ENCODE results near the gene PARP16. TPM values are rescaled to one million over a fixed set of nuclear protein-coding genes. Genes with fewer than 3 reads are reported as not detected.
A peak's percentile ranks its signal among the peaks of the same experiment; 100 is the strongest.
"Not testable (repeated sequence)": the region's sequence is repeated elsewhere in the genome, so short reads cannot be mapped to it uniquely, and the experiment has no call there.

Gene PARP16
- total and polyA plus RNA-seq, 8 donors, result 2.6 to 17.5 (median 6.7) TPM

GRCh38 chr15:65275104-65275727, 11.5 kb downstream of the PARP16 start:
- Histone ChIP-seq H3K4me3 (no peak overlapping the region), H3K27me3 (no peaks in the 10 kb centered on the region), H3K36me3 (peaks cover 0 to 19% (median 4%) of the 10 kb centered on the region in 4 donors), H3K27ac (no peak overlapping the region), H3K9me3 (no peaks in the 10 kb centered on the region), H3K4me1 (peaks cover 0 to 39% (median 15%) of the 10 kb centered on the region in 4 donors)
- intact Hi-C loops (cut with DNase I; ENCODE audit: low total_unique reads), result no loop called here
- 70 to 78% (median 75%) methylated on average over 4 of the region's 4 CpGs for WGBS, 5 donors
- TF ChIP-seq, protein P1, sequence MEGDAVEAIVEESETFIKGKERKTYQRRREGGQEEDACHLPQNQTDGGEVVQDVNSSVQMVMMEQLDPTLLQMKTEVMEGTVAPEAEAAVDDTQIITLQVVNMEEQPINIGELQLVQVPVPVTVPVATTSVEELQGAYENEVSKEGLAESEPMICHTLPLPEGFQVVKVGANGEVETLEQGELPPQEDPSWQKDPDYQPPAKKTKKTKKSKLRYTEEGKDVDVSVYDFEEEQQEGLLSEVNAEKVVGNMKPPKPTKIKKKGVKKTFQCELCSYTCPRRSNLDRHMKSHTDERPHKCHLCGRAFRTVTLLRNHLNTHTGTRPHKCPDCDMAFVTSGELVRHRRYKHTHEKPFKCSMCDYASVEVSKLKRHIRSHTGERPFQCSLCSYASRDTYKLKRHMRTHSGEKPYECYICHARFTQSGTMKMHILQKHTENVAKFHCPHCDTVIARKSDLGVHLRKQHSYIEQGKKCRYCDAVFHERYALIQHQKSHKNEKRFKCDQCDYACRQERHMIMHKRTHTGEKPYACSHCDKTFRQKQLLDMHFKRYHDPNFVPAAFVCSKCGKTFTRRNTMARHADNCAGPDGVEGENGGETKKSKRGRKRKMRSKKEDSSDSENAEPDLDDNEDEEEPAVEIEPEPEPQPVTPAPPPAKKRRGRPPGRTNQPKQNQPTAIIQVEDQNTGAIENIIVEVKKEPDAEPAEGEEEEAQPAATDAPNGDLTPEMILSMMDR (IDR thresholded peaks at IDR 0.05), result no peak
- TF ChIP-seq POLR2AphosphoS5 (IDR thresholded peaks at IDR 0.05) (no peak), EP300 (IDR thresholded peaks at IDR 0.05) (no peak), POLR2A (IDR thresholded peaks at IDR 0.05) (no peak)
- no peak for DNase-seq

DNA sequence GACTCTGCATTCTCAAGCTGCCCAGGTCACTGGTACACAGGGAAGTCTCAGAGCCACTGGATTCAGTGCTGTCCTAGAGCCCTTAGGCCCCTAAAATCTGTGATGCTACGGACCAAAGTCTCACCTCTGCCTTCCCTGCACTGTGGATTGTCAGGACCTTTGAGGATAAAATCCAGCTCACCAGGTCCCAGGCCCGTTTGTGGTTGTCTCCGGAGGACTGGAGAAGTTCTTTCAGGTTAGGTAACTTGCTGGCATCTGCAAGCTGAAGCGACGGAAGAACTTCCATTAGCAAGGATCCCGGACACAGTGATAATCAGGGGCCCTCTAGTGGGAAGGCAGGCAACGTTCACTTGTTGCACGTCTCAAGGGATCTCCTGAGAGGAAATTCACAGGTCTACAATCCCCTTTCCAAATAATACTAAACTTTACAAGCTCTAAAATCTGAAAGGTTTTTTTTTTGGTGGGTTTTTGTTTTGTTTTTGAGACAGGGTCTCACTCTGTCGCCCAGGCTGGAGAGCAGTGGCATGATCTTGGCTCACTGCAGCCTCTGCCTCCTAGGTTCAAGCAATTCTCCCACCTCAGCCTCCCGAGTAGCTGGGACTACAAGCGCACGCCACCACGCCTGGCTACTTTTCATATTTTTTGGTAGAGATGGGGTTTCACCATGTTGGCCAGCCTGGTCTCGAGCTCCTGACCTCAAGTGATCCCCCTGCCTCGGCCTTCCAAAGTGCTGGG, 15.7 kb downstream of the PARP16 start:
- H3K4me1 ChIP-seq, result peaks cover 0 to 22% (median 10%) of the 10 kb centered on the region in 4 donors
- H3K27me3 ChIP-seq; H3K9me3 ChIP-seq; intact Hi-C loops (cut with DNase I; ENCODE audit: low total_unique reads); H3K4me3 ChIP-seq: not testable (repeated sequence)
- peak overlapping the region in 2 of 5 donors; percentile 25 to 65 for H3K27ac ChIP-seq
- TF ChIP-seq, protein P1 (IDR thresholded peaks at IDR 0.05), result peak in 5 of 7 experiments; percentile 59 to 80 (median 66)
- peak in 1 of 3 donors; percentile 56 for TF ChIP-seq POLR2AphosphoS5 (IDR thresholded peaks at IDR 0.05)
- peaks cover 0 to 35% (median 28%) of the 10 kb centered on the region in 4 donors for H3K36me3 ChIP-seq
- 48 to 51% (median 49%) methylated on average over 15 of the region's 15 CpGs for WGBS, 5 donors
- DNase-seq, result peak; percentile 67 to 90

- H3K27ac ChIP-seq, result no peak overlapping the region
- peaks cover 0 to 39% (median 13%) of the 10 kb centered on the region in 4 donors for H3K4me1 ChIP-seq
- peaks cover 0 to 50% (median 39%) of the 10 kb centered on the region in 4 donors for H3K36me3 ChIP-seq
- 96 to 100% (median 98%) methylated on average over 4 of the region's 4 CpGs for WGBS, 5 donors
- no peak overlapping the region for H3K4me3 ChIP-seq
- DNase-seq, result no peak
- intact Hi-C loops (cut with DNase I; ENCODE audit: low total_unique reads), result loop anchor here (5.0 kb wide), 1 partner anchor 71 kb away; no protein-coding TSS in a partner anchor
- H3K27me3 ChIP-seq, result no peaks in the 10 kb centered on the region
- no peaks in the 10 kb centered on the region for H3K9me3 ChIP-seq
- TF ChIP-seq POLR2AphosphoS5 (IDR thresholded peaks at IDR 0.05), result no peak
- TF ChIP-seq EP300 (IDR thresholded peaks at IDR 0.05), result no peak
- TF ChIP-seq, protein P1 (IDR thresholded peaks at IDR 0.05), result no peak
- TF ChIP-seq POLR2A (IDR thresholded peaks at IDR 0.05), result no peak
Observed at GRCh38 chr15:65268411-65268810, 18.3 kb downstream of the PARP16 start.

DNA sequence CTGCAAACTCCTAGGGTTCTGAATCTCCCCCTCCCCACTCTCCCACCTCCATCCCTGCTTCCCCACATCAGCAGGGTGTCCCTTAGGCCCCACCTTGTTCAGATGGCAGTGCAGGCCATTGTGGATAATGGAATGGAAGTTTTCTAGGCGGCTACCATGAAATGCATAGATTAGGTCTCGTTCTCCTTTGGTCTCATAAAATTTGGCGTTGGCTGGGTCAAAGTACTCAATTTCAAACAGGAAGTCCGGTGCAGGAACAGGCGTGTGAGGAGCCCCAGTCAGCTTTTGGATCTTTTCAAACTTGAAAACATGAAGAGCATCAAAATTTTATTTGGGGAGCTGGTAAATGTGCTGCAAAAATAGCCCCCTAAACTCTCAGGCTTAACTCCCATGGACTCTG, 20.2 kb downstream of the PARP16 start:
- Histone ChIP-seq H3K4me1 (peaks cover 3 to 54% (median 14%) of the 10 kb centered on the region in 4 donors), H3K27ac (no peak overlapping the region), H3K36me3 (peaks cover 4 to 63% (median 58%) of the 10 kb centered on the region in 4 donors), H3K9me3 (no peaks in the 10 kb centered on the region), H3K27me3 (no peaks in the 10 kb centered on the region), H3K4me3 (no peak overlapping the region)
- DNase-seq, result no peak
- WGBS, 5 donors, result 87 to 92% (median 90%) methylated on average over 5 of the region's 5 CpGs
- TF ChIP-seq, protein P1 (IDR thresholded peaks at IDR 0.05), result no peak
- no peak for TF ChIP-seq EP300 (IDR thresholded peaks at IDR 0.05)
- TF ChIP-seq POLR2AphosphoS5 (IDR thresholded peaks at IDR 0.05), result no peak
- no peak for TF ChIP-seq POLR2A (IDR thresholded peaks at IDR 0.05)
- intact Hi-C loops (cut with DNase I; ENCODE audit: low total_unique reads), result loop anchor here (5.0 kb wide), 1 partner anchor 69 kb away; no protein-coding TSS in a partner anchor
